ENCODE measurements around the gene AP5Z1.
"Not testable (repeated sequence)": the region's sequence is repeated elsewhere in the genome, so short reads cannot be mapped to it uniquely, and the experiment has no call there.

AP5Z1 gene

GRCh38 chr7:4800487-4800886 is 25.1 kb downstream of the AP5Z1 start:
- TF ChIP-seq POLR2A (IDR thresholded peaks at IDR 0.05; ENCODE audit: extremely low read depth, insufficient read length) = no peak
- TF ChIP-seq MYC (IDR thresholded peaks at IDR 0.05; ENCODE audit: low read depth, low read length) = no peak
- no peak for TF ChIP-seq MAX (IDR thresholded peaks at IDR 0.05; ENCODE audit: low read depth, low read length)
- no peak for TF ChIP-seq CTCF (IDR thresholded peaks at IDR 0.05; ENCODE audit: low read depth, low read length)
- no peak overlapping the region for H3K4me3 ChIP-seq (ENCODE audit: low read depth, low read length)
- DNase-seq (ENCODE audit: low read depth) = no peak

GRCh38 chr7:4800926-4801838 is 25.8 kb downstream of the AP5Z1 start:
- no peak for DNase-seq (ENCODE audit: low read depth)
- TF ChIP-seq MYC (IDR thresholded peaks at IDR 0.05; ENCODE audit: low read depth, low read length) = no peak
- TF ChIP-seq POLR2A (IDR thresholded peaks at IDR 0.05; ENCODE audit: extremely low read depth, insufficient read length) = no peak
- no peak for TF ChIP-seq CTCF (IDR thresholded peaks at IDR 0.05; ENCODE audit: low read depth, low read length)
- no peak for TF ChIP-seq MAX (IDR thresholded peaks at IDR 0.05; ENCODE audit: low read depth, low read length)
- H3K4me3 ChIP-seq (ENCODE audit: low read depth, low read length) = no peak overlapping the region

- DNase-seq (ENCODE audit: low read depth) = no peak
- TF ChIP-seq CTCF (IDR thresholded peaks at IDR 0.05; ENCODE audit: low read depth, low read length) = no peak
- no peak for TF ChIP-seq POLR2A (IDR thresholded peaks at IDR 0.05; ENCODE audit: extremely low read depth, insufficient read length)
- TF ChIP-seq MYC (IDR thresholded peaks at IDR 0.05; ENCODE audit: low read depth, low read length) = no peak
- no peak for TF ChIP-seq MAX (IDR thresholded peaks at IDR 0.05; ENCODE audit: low read depth, low read length)
- no peak overlapping the region for H3K4me3 ChIP-seq (ENCODE audit: low read depth, low read length)
These were observed 26.4 kb downstream of the AP5Z1 start for GRCh38 chr7:4801839-4802231.

- H3K4me3 ChIP-seq (ENCODE audit: low read depth, low read length); DNase-seq (ENCODE audit: low read depth): not testable (repeated sequence)
These were observed 27.2 kb downstream of the AP5Z1 start for GRCh38 chr7:4802577-4802976.

GRCh38 chr7:4803397-4804241 is 28.2 kb downstream of the AP5Z1 start:
- no peak overlapping the region for H3K4me3 ChIP-seq (ENCODE audit: low read depth, low read length)
- DNase-seq (ENCODE audit: low read depth) = no peak
- TF ChIP-seq POLR2A (IDR thresholded peaks at IDR 0.05; ENCODE audit: extremely low read depth, insufficient read length) (no peak), CTCF (IDR thresholded peaks at IDR 0.05; ENCODE audit: low read depth, low read length) (no peak), MYC (IDR thresholded peaks at IDR 0.05; ENCODE audit: low read depth, low read length) (no peak), MAX (IDR thresholded peaks at IDR 0.05; ENCODE audit: low read depth, low read length) (no peak)

Data from NB4 (cell line).